Activated T-cell treated with anti-CD3 and anti-CD28 coated beads, Interleukin-2, amount 50 U/mL, for 48 hours (primary cell): ENCODE measurements around the gene WASF1.
"Not testable (repeated sequence)": the region's sequence is repeated elsewhere in the genome, so short reads cannot be mapped to it uniquely, and the experiment has no call there.

Source experiments
- DNase-seq, 2 experiments: peaks; one replicate each; pipeline ENCODE4 v3.0.0-alpha.2; 2020

The WASF1 gene

DNA sequence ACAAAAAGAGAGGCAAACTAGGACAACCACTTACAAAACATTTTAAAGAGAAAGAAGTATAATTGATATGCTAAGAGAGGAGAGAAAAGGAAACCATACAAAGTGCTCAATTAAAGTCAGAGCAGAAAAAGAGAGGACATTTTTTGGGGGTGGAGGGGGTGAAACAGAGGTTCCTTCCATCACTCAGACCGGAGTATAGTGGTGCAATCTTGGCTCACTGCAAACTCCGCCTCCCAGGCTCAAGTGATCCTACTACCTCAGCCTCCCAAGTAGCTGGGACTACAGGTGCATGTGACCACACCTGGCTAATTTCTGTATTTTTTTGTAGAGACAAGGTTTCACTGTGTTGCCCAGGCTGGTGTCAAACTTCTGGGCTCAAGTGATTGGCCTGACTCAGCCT lies 9.4 kb downstream of the WASF1 start:
- DNase-seq = no peak

DNA sequence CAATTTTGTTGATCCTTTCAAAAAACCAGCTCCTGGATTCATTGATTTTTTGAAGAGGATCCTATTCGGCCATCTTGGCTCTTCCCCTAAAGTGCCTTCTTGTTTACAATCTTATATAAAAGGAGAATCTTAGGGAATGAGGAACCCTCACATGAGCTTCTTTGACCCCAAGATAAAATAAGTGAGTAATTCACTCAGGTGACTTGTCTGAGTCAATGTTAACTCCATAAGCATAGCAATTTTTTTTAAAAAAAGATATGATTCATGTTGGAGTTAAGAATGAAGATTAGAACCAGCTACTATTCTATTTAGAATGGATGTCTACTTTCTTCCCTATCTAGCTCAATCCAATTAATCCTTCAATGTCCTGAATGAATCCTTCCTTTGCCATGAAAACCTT lies 21.0 kb downstream of the WASF1 start:
- no peak for DNase-seq

DNA sequence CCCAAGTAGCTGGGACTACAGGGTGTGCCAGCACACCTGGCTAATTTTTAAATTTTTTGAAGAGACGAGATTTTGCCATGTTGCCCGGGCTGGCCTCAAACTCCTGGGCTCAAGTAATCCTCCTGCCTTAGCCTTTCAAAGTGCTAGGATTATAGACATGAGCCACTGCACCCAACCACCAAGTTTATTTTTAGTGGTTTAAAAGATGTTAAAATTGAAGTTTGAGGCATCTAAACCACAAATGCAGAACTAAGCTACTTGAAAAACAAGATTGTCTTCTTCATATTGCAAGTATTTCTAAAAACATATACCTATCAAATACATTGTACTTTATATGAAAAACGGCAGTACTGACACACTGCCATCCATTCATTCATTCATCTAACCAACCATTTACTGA lies 31.6 kb downstream of the WASF1 start:
- no peak for DNase-seq

DNA sequence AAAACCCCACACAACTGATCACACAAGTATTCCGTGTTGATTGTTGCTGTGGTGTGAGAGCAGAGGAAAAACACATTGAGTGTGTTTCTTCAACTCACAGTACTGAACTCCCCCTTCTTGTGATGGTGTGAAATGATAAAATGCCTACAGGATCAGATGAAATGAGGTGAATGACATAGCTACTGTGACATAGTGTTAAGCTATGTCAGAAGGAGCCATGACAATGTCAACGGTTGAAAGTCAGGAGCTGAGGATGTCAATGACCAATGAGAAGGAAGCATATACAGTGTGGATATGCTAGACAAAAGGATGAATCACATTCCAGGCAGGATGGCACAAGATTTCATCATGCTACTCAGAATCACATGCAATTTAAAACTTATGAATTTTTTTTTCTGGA lies 38.8 kb downstream of the WASF1 start:
- no peak for DNase-seq

DNA sequence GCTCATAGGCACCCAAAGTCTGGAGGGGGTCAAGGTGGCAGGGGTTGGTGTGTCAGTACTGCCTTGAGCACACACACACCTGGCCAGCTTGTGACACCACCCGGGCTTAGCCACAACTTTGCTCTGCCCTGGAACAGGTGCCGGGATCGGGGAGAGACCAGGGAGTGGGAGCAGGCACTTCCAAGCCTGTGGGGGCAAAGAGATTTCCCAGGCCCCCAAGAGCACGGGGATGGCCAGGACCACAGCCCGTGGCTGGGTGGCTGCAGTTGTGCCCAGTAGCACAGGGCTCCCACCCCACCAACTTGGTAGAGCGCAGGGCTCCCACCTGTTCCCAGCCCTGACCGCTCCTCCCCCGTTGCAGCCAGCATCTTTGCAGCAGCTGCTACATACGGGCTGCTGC lies 40.4 kb downstream of the WASF1 start:
- DNase-seq = no peak

DNA sequence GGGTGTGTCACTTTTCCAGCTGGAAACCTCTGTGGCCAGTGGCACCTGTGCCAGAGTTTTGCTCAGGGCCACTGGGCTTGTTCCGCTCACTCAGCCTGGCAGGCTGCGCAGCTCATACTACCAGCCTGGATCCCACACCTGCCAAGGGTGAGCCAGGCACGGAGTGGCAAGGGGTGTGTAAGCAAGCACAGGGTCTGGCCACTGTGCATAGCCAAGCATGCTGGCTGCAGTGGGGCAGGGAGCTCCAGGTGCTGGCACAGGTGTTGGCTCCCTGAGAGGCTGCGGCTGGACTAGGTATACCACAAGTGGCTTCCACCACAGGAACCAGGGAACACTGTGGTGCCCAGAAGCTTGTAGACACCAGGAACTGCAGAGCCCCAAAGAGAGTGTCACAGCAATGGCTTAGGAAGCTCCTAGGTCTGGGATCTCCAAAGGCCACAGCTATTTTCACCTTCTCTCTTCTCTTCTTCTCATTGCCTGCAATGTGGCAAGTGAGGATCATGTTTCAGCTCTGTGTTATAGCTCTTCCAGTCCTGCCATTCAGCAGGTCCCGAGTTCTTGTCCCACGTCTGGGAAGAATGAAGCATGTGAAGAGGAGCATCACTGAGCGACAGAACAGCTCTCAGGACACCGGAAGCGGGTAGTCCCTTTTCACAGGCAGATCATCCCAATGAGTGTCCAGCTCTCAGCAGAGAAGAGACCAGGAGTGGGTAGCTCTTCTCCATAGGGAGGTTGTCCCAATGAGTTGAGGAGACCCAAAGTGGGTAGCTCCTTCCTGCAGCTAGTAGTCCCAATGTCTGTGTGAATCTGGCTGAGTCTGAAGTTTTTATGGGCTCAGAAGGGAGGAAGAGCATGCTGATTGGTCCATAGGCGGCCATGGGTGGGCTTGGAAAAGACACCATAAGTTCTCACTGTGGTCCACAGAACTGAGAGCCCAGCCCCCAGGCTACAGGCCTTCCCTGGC lies 41.3 kb downstream of the WASF1 start:
- DNase-seq = no peak

DNA sequence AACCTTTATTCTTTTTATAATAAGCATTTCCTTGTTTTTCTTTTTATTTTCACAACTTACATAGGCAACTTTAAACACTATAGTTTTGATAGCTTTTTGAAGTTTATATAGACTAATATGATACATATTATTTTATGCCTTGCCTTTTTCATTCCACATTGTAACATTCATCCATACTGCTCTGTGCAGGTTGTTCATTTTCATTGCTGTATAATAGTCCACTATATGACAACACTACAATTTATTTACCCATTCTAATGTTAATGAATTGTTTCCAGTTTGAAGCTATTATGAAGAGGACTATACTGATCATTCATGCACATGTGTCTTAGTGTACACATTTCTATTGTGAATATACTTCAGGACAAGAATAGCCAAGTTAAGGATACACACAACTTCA lies 49.1 kb downstream of the WASF1 start:
- no peak for DNase-seq

DNA sequence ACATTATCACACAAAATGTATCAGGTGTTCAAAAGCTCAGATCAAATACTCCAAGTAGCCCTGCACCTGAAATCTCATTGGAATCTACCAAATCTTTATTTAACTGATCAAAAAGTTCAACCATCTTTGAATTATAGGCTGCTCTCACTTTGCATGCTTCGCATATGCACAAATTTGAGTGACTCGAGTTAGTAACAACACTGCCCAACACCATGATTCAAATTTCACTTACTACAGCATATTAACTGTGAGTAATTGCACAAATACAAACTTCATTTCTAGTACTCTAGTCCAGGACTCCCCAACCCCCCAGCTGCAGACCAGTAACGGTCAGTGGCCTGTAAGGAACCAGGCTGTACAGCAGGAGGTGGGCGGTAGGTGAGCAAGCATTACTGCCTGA lies 51.1 kb downstream of the WASF1 start:
- no peak for DNase-seq

DNA sequence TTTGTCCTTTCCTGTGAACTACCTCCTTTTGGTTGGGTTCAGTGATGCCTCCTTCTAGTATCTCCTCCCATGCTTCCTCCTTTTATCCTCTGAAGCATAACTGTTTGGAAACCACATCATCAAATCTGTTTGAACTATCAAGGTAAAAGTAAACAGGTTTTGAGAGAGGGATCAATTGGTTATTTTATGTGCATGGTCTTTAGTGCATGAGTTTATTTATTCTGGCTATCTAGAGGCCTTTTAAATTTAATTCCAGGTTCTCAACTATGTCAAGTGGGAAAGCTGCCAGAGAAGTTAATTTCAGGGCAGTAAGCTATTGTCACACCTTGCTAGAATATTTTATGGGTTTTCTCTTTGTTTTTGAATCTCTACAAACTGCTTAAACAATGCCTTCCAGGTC lies 54.1 kb downstream of the WASF1 start:
- no peak for DNase-seq

DNA sequence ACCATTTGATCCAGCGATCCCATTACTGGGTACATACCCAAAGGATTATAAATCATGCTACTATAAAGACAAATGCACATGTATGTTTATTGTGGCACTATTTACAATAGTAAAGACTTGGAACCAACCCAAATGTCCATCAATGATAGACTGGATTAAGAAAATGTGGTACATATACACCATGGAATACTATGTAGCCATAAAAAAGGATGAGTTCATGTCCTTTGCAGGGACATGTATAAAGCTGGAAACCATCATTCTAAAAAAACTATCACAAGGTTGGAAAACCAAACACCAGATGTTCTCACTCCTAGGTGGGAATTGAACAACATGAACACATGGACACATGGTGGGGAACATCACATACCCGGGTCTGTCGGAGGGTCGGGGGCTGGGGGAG lies 57.8 kb downstream of the WASF1 start:
- DNase-seq = not testable (repeated sequence)

DNA sequence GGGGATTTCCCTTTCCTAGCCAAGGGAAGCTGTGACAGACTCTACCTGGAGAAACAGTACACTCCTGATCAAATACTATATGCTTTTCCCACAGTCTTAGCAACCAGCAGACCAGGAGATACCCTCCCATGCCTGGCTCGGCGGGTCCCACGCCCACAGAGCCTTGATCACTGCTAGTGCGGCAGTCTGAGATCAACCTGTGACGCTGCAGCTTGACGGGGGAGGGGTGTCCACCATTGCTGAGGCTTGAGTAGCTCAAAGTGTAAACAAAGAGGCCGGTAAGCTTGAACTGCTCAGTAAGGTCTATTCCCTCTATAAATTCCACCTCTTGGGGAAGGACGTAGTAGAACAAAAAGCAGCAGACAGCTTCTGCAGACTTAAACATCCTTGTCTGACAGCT lies 63.2 kb downstream of the WASF1 start:
- DNase-seq = no peak

DNA sequence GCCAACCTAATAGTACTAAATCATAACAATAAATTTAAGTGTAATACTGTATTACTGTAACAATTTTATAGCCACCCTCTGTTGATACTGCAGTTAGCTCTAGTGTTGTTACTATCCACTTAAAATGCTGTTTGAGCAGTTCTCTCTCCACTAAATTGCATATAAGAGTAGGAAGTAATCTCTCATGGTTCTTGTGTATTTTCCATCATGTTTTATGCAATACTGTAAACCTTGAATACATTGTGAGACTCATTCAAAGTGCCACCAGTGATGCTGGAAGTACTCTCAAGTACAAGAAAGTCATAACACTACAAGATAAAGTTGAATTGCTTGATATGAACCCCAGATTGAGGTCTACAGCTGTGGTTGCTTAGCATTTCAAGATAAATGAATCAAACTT lies 65.5 kb downstream of the WASF1 start:
- DNase-seq = no peak

DNA sequence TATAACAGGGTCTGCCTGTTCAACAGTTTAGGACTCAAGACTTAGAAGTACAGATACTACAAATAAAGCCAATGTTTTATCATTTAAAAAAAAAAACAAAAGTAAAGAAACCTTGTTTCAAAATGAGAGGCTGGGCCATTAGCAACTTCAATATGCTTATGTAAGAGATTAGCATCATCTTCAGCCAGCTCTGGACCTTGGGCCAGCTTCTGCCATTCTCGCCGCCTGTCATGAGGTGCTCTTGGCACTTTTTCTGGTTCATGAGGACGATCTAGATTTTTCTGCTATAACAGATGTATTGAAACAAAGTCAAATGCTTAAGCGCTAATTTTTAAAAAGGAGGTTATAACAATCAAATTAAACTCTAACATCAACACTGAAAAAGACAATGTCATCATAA lies 74.2 kb downstream of the WASF1 start:
- DNase-seq = no peak

DNA sequence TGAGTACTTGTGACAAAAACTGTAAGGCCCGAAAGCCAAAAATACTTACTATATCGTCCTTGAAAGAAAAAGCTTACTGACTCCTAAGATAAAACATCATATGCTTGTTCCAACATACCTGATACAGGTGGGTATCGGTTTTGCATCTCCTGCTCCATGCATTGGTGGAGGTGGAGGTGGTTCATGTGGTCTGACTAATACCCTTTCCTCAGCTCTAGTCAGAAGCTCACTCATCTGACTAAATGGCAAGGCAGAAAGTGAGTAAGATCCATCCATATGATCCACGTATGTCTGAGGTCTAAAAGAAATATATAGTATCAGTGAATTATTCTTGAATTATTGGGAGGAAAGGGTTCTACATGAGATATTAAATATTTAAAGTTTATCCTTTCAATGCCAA lies 76.2 kb downstream of the WASF1 start:
- DNase-seq = no peak

DNA sequence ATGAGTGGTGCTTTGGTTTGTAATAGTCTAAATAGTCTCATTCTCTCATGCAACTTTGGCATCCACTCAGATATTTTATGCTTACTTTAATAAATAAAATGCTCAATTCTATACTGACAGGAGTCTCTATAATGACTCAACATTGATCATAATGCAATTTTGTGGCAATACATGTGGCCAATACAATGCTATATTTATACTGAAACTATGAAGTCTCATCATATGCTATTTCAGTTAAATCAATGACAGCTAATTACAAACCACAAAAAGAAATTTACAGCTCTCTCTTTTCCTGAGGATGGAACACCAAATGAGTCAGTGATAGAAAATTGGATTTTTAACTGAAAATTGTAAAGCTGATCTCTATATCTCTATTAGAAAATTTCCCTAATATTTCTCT lies 77.1 kb downstream of the WASF1 start:
- no peak for DNase-seq

DNA sequence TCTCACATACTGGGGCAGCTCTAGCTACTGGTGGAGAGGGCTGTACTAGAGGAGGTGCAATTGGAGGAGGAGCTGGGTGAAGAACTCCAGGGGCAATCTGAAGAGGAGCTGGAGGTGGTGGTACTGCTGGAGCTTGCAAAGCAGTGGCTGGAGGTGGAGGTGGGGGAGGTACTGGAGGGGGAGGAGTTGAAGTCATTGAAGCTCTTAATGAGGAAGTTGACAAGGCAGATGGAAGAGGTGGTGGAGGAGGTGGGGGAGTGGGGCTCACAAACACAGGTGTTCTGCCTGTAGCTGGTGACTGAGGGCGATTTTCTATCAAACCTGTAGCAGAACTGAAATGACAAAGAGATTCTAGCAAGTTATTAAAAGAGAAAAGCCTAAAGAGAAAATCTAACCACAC lies 77.6 kb downstream of the WASF1 start:
- no peak for DNase-seq

DNA sequence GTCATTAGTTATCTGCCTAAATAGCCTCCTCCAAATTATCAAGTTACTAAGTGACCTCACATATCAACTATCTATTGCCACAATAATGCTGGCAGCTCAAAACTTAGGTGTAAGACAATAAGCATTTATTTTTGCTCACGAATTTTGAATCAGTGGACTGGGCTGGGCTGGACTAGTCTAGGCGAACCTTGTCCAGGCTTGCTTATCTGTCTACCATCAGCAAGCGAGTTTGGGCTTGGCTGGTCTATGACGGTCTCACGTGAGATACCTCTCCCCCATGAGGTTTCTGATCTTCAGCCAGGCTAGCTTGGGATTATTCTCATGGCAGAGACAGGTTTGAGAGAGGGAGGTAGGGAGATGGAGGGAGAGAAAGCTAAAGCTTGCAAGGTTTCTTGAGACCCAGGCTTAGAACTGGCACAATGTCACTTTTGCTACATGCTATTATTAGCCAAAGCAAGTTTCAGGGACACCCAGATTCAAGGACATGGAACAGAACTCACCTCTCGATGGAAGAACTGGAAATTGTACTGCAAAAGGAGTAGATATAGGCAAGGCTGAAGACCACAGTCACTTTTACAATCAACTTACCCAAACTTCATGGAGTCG lies 80.9 kb downstream of the WASF1 start:
- no peak for DNase-seq

DNA sequence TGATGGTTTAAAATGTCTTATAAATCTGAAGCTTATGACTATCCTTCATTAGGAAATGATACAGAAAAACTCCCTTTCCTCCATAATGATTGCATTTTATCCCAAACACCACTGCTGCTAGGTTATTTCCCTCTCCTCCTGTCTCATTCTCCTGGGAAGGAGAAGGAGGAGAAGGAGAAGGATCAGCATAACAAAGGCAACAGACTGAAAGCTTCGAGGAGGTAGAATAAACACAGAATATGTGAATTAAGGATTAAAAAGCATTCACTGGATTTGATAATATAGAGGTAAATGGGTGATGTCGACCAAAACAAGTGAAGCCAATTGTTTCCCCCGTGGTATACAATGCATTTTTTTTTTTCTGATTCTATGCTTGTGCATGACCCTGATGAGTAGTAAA lies 82.0 kb downstream of the WASF1 start:
- DNase-seq = no peak

DNA sequence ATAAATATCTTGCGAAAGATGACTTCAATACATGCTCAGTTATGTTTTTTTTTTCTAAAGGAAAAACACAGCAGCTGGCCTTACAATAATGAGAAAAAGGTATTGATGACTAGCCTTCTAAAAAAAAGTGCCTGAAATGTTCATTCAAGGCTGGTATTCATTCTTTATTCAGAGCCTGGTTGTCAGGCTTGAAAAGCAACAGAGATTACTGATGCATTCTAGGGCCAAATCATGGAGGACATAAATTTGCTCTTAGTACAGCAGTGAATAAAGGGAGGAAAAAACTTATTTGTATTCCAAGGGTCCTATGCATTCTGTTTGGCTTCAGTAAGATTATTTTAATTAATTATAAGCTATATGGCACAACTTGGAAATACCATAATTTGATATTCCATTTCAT lies 83.5 kb downstream of the WASF1 start:
- no peak for DNase-seq

DNA sequence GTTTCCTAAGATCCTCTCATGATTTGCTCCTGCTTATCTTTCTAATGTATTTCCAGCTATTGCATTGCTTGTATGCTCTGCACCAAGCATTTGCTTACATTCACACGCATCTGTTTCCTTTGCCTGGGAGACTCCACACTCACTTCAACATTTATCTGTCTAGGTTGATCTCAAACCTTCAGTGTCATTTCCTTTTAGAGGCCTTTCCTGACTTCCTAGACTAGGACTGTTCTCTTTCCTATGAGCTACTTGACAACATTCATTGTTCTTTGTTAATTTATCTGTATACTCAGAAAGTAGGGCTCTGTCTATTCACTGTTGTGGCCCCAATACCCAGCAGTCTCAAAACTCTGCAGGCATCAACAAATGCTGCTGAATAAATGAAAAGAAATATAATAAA lies 84.4 kb downstream of the WASF1 start:
- no peak for DNase-seq

DNA sequence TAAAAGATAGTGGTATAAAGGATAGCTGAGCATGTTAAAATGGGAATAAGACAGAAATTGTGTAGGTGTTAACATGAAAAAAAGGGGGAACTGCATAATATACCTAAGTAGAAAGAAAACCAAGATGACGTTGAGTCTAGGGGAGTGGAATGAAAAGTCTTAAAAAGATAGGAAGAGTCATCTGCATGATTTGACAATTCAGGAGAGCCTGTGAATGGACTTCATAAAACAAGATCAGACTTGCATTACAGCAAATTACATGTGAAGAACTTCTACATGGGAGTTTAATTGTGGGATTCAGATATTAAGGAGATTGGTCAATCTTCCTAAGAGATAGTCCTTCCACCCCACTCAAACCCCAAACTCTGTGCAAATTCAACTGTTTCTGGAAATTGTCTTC lies 85.5 kb downstream of the WASF1 start:
- no peak for DNase-seq

DNA sequence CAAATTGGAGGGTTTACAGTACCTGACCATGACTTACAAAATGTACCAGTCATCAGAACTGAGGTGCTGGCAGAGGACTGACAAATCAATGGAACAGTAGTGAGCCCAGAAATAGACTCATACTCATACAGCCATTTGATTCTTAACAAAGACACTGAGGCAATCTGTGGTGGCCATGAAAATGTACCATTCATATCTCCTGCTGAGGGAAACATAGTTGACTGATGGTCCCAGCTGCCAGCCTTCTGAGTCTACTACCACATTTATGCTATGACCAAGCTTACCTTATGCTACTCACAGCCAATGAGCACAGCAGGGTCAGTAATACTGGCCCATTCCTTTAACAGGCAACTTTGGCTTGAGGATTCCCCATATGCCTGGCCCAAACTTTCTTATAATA lies 88.6 kb downstream of the WASF1 start:
- DNase-seq = no peak

DNA sequence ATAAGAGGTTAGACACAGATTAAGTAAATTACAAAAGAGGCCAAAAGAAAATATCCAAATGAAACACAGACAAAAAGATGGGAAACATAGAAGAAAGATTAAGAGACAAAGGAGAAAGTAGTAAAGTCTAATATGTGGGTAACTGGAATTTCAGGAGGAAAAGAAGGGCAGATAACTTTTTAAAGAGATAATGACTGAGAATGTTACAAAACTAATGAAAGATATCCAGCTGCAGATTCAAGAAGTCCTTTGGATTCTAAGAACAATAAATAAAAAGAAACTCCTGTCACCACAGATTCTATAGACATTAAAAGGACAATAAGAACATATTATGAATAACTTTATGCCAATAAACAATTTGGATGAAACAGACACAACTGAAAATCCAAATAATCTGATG lies 90.1 kb downstream of the WASF1 start:
- no peak for DNase-seq

DNA sequence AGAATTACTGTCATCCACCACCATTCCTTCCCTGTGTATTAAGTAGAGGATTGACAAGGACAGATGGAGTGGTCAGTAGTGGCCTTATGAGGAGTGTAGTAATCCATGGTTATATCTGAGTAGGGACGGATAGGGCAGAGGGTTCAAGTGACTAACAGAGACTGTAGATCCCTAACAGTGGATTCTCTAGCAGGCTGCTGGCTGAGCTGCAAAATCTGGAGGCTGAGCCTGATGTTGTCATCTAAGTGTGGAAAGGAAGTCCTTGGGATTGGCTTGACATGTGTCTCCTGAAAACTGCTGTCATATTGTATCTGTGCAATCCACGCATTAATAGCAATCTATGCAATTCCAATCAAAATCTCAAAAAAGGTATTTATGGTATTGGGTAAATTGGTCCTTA lies 94.2 kb downstream of the WASF1 start:
- DNase-seq = no peak
